AG09319 (cell line): ENCODE measurements around the gene LAMB4.

Experiments used
- DNase-seq: peaks from one replicate; pipeline ENCODE4 v3.0.0-alpha.2; 2010; ENCODE audit warnings: low read depth; ENCODE audit errors: extremely low read depth
- TF ChIP-seq, protein P1 (sequence below): IDR thresholded peaks from 2 replicates; pipeline ENCODE4 v1.5.1; 2011; ENCODE audit warnings: low read depth, mild to moderate bottlenecking, inconsistent platforms, low read length, moderate library complexity

Gene LAMB4

DNA sequence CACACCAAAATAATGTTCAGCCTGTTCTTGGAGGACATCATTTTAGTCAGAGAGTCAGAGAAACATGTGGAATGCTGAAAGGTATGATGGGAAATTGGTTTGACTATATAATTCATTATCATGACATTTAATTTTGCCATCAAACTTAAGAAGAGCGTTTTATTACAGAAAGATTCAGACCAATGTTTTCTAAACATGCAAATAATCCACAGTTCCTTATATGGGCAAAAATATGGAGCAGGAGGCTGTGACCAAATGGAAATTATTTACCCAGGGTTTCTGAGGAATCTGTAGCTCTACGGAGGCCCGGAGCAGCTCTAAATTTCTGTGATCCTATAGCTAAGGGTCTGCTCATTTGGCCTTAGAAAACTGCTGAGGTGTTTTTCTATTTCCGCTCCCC is 33.2 kb downstream of the LAMB4 start:
- no peak for DNase-seq
- TF ChIP-seq, protein P1, sequence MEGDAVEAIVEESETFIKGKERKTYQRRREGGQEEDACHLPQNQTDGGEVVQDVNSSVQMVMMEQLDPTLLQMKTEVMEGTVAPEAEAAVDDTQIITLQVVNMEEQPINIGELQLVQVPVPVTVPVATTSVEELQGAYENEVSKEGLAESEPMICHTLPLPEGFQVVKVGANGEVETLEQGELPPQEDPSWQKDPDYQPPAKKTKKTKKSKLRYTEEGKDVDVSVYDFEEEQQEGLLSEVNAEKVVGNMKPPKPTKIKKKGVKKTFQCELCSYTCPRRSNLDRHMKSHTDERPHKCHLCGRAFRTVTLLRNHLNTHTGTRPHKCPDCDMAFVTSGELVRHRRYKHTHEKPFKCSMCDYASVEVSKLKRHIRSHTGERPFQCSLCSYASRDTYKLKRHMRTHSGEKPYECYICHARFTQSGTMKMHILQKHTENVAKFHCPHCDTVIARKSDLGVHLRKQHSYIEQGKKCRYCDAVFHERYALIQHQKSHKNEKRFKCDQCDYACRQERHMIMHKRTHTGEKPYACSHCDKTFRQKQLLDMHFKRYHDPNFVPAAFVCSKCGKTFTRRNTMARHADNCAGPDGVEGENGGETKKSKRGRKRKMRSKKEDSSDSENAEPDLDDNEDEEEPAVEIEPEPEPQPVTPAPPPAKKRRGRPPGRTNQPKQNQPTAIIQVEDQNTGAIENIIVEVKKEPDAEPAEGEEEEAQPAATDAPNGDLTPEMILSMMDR: no peak

DNA sequence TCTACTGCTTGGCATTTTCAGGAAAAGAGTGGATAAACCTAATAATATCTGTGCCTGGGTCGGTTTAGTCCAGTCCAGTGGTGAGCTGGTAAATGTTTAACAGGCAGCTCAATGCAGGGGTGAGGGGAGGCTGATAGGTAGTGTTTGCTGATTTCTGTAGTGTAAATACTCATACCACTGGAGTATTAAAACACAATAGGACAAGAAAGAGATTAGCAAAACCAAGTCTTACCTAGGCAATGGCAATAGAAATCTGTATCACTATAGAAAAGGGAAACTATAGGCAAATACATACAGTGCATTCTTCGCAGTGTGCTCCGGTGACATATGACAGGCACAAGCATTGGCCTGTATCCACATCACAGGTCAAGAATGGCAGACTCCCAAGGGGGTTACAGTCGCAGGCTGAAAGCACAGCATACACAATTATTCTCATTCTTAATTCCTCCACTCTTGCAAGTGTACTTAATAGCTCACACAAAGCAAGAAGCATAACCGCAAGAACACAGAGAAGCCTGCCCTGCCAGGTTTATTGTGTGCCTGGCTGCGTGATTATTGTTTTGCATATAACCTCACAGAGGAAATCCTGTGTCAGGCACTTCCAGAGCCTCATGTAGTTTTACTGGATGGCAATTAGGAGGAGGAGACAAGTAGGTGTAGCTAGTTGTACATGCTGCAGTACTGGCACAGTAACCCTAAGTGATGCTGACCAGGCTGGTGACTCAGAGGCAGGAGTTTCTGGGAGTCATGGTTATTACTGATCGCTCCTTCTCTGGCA is 35.0 kb downstream of the LAMB4 start:
- DNase-seq: peak; percentile 69
- TF ChIP-seq, protein P1: no peak

DNA sequence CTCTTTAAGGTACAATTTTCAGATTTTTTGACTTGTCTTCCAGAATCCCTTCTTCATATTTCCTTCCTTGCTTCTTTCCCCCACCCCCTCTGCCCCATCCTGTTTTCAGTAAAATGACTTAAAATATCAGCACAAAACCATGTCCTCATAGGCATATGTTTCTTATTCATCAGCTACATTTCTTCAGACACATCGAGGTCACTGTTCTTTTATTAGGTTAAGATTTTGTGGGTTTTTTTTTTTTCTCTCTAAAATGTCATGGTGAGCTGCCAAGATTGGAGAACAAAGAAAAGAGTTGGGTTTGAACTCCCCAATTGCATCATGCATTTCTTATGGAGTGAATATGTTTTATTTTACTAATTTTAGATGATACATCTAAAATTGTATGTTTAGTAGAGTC is 35.8 kb downstream of the LAMB4 start:
- DNase-seq: peak; percentile 76
- TF ChIP-seq, protein P1: no peak

DNA sequence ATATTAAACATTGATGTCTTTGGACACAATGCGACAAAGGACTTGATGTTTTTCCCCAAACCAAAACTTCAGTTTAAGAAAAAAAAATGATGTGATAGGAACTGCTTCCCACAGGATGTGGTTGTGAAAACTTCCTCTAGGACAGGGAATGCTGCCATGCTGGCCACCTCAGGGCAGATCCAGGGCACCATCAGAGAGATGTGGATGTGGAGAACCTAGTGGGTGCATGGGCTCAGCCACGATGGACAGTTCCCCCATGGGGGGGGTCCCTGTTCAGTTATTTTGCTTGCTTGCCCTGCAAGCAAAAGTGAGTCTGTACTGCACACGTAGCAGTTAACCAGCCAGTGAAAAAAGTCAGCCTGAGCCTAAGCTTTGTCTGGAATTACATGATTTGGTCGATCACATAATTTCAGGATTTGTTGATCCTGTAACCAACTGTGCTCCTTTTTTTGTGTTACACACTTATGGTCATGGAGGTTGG is 36.3 kb downstream of the LAMB4 start:
- DNase-seq: no peak
- TF ChIP-seq, protein P1: no peak

DNA sequence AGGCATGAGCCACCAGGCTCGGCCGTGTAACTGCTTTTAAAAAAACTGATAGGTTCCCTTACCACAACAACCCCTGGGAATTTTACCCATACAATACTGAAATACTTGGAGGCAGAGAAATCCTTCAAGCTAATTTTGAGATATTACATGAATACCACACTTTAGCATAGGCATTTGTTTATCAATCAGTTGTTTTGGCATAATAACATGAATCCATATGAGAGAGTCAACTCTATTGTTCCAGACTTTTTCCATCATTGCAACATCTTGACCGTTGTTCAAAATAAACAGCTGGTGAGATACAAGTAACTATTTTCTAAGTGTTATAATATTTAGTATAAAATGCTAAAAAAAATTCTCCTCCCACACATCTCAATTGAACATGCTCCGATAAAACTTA is 36.8 kb downstream of the LAMB4 start:
- TF ChIP-seq, protein P1: no peak
- DNase-seq: no peak

DNA sequence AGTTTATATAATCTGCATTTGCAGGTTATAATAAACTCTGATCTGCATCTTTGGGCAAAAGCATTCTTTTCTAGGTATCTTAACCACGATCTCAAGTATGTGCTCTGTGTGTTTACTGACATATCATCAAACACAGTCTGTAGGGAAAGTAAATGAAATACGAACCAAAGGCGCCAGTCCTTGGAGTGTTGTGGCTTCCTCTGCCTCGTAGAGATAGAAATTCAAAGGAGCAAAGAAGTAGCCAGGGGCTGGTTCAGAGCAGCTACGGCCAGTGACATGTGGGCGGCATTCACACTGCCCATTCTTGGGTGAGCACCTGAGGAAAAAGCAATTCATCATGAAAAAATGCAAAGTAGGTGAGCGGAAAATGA is 38.7 kb downstream of the LAMB4 start:
- no peak for DNase-seq
- TF ChIP-seq, protein P1: no peak

DNA sequence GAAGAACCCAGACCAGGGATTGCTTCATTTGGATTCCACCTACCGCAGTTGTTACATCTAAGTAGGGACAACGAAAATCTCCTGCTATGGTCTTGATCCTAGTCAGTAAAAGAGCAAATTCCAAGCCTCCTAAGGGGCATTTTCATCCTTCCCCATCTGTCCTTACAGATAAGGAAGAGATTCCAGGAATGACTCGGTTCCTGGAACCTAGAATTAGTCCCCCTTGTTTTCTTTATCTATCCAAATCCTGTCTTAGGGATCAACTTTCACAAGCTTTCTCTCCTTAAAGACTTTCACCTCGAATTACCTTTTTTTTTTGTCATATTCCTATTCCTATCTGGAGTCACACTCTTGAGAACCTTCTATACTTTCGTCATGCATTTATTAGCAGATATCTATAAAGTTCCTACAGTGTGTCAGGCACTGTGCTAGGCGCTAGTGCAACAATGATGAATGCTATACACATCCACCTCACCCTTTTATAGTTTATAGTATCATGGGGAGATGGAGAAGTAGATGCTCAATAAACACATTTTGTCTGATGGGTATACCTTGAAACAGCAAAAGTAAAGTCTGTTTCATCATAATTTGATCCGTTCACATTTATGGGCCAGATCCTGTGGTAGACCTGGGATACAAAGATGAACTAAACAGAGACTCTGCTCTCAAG is 39.2 kb downstream of the LAMB4 start:
- TF ChIP-seq, protein P1: no peak
- no peak for DNase-seq
